Glutamatergic neuron (in vitro differentiated cells): ENCODE data around the gene RING1. TPM values are rescaled to one million over a fixed set of nuclear protein-coding genes. Genes with fewer than 3 reads are reported as not detected.

Source experiments
- DNase-seq: peaks from one replicate; pipeline ENCODE4 v3.0.0; 2022
- H3K27ac Mint-ChIP-seq: one replicate; pipeline ENCODE4 v1.8.0; 2020; ENCODE audit warnings: mild to moderate bottlenecking, mixed read lengths, inconsistent platforms; ENCODE audit not compliant: unreplicated experiment
- H3K27me3 Mint-ChIP-seq: one replicate; pipeline ENCODE4 v1.8.0; 2020; ENCODE audit warnings: mild to moderate bottlenecking, moderate library complexity, mixed read lengths, inconsistent platforms; ENCODE audit not compliant: unreplicated experiment
- H3K36me3 Mint-ChIP-seq: one replicate; pipeline ENCODE4 v1.8.0; 2020; ENCODE audit warnings: mild to moderate bottlenecking, mixed read lengths, inconsistent platforms; ENCODE audit not compliant: unreplicated experiment
- H3K4me1 Mint-ChIP-seq: one replicate; pipeline ENCODE4 v1.8.0; 2020; ENCODE audit warnings: mild to moderate bottlenecking, low read depth, mixed read lengths, inconsistent platforms; ENCODE audit not compliant: unreplicated experiment
- H3K4me3 Mint-ChIP-seq: one replicate; pipeline ENCODE4 v1.8.0; 2020; ENCODE audit warnings: mild to moderate bottlenecking, mixed read lengths, inconsistent platforms; ENCODE audit not compliant: unreplicated experiment
- H3K9me3 Mint-ChIP-seq: one replicate; pipeline ENCODE4 v1.8.0; 2020; ENCODE audit warnings: mild to moderate bottlenecking, moderate library complexity, mixed read lengths, inconsistent platforms; ENCODE audit not compliant: unreplicated experiment
- CTCF ChIP-seq: fragments of 200-600 bp; sonication (generic); IDR thresholded peaks from one replicate; pipeline ENCODE4 v1.5.0; 2021; ENCODE audit not compliant: partially characterized antibody, unreplicated experiment
- total RNA-seq: library from RNA; stranded (reverse); fragmentation: NEBNext Ultra II Directional; extraction: Animal tissue kit (Norgen Biotek cat#: 25700); gene quantifications from one replicate; pipeline ENCODE4 v1.2.1, GENCODE V29; 2021; ENCODE audit not compliant: unreplicated experiment

Gene RING1
- total RNA-seq, 1 donor from 2014 or later: 37.3 TPM

- no peak for DNase-seq
- H3K9me3 Mint-ChIP-seq: peaks cover 8% of the 10 kb centered on the region
- TF ChIP-seq CTCF: no peak
- H3K36me3 Mint-ChIP-seq: no peaks in the 10 kb centered on the region
- H3K4me3 Mint-ChIP-seq: no peak overlapping the region
- peaks cover 16% of the 10 kb centered on the region for H3K4me1 Mint-ChIP-seq
- peaks cover 12% of the 10 kb centered on the region for H3K27me3 Mint-ChIP-seq
- H3K27ac Mint-ChIP-seq: no peak overlapping the region
These were observed 28.6 kb downstream of the RING1 start for GRCh38 chr6:33236852-33237251.

- H3K36me3 Mint-ChIP-seq: no peaks in the 10 kb centered on the region
- peaks cover 8% of the 10 kb centered on the region for H3K9me3 Mint-ChIP-seq
- peaks cover 16% of the 10 kb centered on the region for H3K4me1 Mint-ChIP-seq
- H3K4me3 Mint-ChIP-seq: no peak overlapping the region
- peaks cover 17% of the 10 kb centered on the region for H3K27me3 Mint-ChIP-seq
- no peak overlapping the region for H3K27ac Mint-ChIP-seq
- no peak for DNase-seq
- no peak for TF ChIP-seq CTCF
These were observed 29.4 kb downstream of the RING1 start for GRCh38 chr6:33237741-33238140.

GRCh38 chr6:33241968-33242367 lies 33.7 kb downstream of the RING1 start:
- Mint-ChIP-seq H3K27me3 (peaks cover 13% of the 10 kb centered on the region), H3K4me3 (no peak overlapping the region)

GRCh38 chr6:33243476-33243875 lies 35.2 kb downstream of the RING1 start:
- peak overlapping the region; percentile 44 for H3K4me3 Mint-ChIP-seq
- H3K36me3 Mint-ChIP-seq: no peaks in the 10 kb centered on the region
- no peaks in the 10 kb centered on the region for H3K9me3 Mint-ChIP-seq
- DNase-seq: no peak
- H3K27ac Mint-ChIP-seq: no peak overlapping the region
- peaks cover 15% of the 10 kb centered on the region for H3K27me3 Mint-ChIP-seq
- H3K4me1 Mint-ChIP-seq: peaks cover 4% of the 10 kb centered on the region
- TF ChIP-seq CTCF: no peak

More at GRCh38 chr6:33241968-33242367, 33.7 kb downstream of the RING1 start:
- TF ChIP-seq CTCF: no peak
- no peaks in the 10 kb centered on the region for H3K9me3 Mint-ChIP-seq
- DNase-seq: no peak
- no peaks in the 10 kb centered on the region for H3K36me3 Mint-ChIP-seq
- no peak overlapping the region for H3K27ac Mint-ChIP-seq
- H3K4me1 Mint-ChIP-seq: no peaks in the 10 kb centered on the region

- peak; percentile 92 for DNase-seq
- Mint-ChIP-seq H3K4me3 (peak overlapping the region; percentile 97), H3K27ac (peak overlapping the region; percentile 79), H3K36me3 (no peaks in the 10 kb centered on the region), H3K27me3 (peaks cover 12% of the 10 kb centered on the region), H3K9me3 (peaks cover 3% of the 10 kb centered on the region), H3K4me1 (peaks cover 18% of the 10 kb centered on the region)
- TF ChIP-seq CTCF: peak; percentile 87
These were observed 39.8 kb downstream of the RING1 start for GRCh38 chr6:33247977-33248642.
